Measurements from ENCODE around the gene PRKN.

The PRKN gene

DNA sequence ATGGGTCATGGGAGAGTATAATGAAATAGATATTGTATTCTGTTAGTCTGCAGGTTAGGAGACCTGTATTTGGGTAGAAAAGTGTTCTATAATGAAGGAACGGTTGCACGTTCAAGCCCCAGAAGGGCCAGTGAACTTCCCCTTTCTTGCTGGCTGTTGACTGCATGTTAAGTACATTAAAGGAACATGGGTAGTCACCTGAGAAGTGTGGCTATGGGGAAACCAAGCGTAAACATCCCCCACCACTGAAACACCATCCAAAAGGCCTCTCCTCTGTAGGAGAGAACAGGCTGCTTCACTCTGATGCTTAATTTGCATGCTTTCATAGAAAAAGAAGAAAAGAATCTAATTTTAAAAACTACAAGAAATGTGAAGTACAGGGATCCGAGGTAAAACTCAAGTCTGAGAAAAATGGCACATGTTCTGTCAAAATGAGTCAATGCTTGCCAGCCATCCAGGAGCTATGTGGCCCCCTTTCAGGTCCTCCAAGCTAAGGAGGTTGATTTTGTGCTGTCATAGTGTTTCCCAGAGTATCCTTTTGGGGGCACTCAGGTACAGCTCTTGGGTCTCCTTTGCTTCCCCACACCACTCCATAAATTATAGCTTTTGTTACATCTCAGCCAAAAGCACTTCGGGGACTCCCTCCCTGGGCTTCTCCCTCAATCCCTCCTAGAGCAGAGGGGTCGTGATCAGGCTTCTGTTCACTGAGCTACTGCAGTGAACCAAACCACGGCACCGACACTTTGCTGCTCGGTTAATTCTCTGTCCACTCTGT, 1170.0 kb downstream of the PRKN start:
- no peak for DNase-seq

DNA sequence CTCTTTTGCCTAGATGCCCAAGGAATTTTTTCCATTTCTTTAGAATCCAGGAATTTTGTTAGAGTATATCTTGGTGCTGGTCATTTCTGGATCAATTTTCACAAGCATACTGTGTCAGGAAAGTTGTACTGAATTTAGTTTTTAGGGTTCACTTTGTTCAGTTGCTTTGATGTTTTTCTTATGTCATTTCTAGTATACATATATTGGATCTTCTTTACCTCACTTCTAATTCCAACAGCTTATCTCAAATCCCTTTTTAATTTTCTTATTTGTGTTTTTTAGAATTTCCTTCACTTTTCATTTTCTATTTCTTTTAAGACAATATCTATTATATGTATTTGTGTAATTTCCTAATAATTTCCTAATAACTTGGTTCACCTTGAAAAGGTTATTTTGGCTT, 1172.7 kb downstream of the PRKN start:
- no peak for DNase-seq

DNA sequence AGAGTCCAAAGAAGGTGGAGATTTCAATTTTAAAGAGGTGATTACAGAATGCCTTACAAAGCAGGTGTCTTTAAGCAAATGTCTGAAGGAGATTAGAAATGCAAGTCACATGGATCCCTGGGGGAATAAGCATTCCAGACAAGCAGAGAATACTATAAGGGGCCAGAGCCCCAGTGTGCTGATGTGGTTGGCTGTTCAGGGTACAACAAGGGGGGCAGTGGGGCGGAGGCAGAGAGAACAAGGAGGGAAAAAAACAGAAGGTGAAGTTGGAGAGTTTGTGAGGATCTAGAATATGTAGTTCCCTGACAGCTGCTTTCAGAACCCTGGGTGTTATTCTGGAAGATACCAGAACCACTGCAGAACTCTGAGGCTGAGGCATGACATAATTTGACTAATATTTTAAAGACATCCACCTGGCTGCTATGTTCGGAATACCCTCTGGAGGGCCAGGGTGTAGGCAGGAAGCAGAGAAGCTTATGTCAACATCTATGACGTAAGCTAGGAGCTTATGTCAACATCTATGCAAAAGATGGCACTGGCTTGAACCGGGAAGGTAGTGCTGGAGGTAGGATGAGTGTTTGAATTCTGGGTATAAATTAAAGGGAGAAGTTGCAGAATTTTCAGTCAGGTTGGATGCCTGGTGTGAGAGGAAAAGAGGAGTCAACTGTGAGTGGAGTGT, 1177.5 kb downstream of the PRKN start:
- DNase-seq = no peak

DNA sequence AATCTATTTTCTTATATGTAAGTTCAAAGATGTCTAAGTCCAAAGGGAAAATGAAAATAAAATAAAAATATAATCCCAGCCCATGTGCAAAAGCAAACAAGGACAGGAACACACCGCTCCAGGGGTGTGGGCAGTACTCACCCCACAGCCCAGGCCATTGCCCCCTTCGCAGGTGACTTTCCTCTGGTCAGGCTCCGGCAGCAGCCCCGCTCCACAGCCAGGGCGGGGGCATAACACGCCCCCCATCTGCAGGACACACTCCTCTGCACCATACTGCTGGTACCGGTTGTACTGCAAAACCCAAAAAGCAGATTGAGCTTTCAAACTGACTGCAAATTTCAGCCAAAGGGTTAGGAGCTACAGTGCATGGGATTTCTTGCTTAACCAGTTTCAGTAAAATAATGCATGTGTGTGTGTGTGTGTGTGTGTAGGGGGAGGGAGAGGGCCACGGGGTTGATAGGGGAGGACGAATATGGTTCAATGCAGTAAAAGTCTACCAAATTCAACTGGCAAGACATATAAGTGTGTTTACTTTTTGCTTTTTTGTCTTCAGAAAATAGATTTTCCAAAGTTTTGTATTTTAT, 1178.8 kb downstream of the PRKN start:
- DNase-seq = no peak

DNA sequence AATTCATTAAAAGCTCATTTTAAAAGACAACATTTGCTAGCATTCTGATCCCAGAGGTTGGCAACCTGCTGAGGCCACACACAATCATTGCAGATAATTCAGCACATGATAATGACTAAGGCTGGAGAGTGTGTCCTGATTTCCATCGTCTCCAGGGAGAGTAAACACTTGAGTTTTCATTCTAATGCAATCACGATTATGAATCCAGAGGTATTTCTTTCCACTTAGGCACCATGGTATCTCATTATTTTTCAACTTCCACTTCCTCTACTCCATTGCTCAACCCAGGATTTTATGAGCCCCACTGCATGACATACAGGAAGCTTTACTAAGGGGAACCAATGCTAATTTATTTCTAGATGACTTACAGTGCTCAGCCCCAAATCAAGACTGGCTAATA, 1179.9 kb downstream of the PRKN start:
- DNase-seq = no peak

DNA sequence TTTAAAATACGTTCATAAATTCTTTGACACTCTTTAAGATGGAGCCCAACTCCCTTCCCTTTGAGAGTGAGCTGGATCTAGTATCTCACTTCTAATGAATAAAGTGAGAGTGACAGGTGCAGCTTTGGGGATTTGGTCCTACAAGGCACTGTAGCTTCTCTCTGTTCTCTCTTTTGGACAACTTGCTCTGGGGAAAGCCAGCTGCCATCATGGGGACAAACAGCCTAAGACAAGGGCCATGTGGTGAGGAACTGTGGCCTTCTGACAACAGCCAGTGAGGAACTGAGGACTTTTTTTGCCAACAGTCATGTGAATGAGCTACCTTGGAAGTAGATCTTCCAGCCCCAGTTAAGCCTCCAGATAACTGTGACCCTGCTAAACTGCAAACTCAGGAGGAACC, 1180.9 kb downstream of the PRKN start:
- no peak for DNase-seq

DNA sequence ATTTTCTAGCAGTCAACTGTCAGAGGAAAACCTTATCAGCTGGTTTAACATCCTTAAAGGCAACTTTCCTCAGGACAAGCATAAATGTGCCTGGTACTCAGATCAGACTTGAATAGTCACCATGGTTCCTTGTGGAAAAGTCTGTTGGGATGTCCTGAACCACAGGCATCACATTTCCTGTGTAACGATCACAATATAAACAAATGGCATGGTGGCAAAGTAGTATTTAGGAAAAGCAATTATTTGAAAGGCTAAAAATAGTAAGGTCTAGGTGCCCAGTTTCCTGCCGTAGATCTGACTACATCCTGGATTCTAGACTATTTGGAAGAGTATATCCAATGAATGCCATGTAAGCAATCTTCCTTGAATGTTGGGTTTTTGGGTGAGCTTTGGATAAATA, 1181.8 kb downstream of the PRKN start:
- DNase-seq = no peak

DNA sequence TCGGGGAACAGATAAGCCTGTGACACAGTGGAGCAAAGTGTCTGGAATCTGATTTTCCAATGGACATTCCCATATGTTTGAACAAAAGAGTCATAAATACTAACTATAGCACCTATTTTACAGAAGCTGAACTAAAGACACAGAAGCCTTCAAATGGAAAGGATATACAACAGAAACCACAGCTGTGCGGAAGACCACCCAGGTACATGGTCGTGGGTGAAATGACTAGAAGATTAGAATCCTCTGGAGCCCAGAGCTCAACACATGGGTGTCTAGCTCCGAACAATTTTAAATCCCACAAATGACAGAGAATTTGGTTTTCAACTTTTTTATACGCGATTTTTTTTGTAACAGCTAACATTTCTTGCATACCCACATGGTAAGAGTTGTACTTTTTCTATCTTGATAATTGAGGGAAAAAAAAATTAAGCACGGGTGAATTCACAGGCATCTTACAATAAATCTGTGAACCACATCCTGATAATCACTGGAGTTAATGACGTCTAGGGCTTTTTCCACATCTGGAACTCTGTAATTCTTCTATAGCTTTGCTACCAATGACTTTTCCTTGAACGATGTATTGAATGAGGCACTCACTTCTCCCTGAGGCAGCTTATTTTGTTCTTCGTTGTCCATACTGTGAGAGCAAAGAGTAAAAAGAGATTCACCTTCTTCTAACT, 1182.6 kb downstream of the PRKN start:
- DNase-seq = no peak

DNA sequence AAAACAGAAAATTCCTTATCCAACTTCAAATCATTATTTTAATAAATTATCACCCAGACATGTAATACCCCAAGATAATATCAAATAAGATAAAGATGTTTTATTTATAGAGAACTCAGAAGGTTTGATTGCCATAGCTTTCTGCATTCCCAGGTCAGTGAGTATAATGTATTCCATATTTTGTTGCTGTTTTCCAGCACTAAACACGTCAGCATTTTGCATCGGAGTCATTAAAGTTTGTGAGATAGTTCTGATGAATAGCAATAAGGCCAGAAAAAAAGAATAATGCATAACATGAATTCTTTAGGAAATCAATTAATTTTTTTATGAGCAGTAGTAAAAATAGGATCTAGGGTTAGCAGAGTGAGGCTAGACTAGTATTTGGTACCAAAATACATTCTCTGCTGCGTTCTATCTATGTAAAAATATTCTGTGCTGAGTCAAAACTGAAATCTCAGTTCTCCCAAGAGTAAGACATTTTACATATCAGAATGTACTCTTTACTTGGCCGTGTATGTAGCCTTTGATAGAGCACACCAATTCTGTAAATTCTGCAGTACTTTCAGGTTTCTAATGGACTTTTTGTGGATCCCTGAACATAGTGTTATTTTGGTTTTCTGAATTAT, 1183.8 kb downstream of the PRKN start:
- no peak for DNase-seq

DNA sequence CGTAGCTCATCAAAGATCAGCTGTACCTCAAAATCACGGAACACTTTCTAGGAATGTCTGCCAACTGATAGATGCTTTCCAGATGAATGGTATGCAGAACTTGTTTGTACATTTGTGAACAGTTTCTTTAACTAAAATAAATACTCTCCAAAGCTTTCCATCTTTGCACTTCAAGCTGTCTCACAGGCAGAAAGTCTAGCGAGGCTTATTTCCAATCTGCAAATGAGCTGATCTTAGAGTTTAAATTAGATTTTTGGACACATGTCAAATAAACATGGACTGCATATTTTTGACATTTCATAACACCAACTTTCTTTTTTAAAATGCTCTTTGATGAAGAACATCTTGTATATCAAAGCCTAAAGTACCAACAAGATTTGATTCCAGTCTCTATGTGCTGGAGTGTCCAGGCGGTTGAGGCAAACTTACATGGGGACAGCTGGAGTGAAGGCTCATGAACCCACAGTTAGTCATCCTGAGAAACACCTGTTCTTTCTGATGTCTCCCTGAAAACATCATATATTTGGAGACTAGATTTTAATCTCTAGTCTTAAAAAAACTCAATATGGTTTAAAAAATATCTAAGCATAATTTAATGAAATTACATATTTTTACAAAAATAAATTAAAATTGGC, 1185.1 kb downstream of the PRKN start:
- no peak for DNase-seq

DNA sequence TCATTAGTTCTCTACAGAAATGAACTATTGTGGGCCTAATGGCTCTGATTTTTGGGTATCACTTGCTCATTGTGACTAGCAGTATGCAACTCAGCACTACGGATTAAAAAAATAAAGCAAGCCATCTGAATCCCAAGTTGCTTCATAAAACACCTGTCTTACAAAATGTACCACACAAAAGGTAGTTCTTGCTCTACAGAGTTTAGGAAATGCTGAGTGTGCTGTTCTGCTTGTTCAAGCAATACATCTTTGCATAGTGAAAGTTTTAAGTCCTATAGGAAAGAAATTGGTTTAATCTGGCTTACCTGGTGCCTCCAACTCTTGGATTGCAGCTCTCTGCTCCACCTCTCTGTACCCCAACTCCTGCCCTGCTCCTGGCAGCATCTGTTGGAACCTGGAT, 1187.0 kb downstream of the PRKN start:
- DNase-seq = peak; percentile 3

DNA sequence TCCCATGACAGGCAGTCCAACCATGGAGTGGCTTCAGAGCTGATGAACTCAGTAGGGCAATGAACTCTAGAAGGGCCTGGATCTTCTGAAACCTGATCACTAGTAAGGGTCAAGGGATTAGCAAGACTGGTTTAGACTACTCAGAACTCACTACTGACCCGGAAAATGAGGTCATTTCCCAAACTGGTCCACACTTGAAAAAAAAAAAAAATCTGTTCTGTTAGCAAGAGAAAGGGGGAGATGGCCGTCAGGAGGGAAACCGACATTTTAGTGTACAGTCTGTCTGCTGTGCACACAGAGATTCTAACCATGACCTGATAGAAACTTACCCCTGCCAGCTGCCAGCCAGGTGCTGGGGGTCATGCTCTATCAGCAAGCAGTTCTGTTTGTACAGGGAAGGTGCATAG, 1191.3 kb downstream of the PRKN start:
- DNase-seq = no peak

DNA sequence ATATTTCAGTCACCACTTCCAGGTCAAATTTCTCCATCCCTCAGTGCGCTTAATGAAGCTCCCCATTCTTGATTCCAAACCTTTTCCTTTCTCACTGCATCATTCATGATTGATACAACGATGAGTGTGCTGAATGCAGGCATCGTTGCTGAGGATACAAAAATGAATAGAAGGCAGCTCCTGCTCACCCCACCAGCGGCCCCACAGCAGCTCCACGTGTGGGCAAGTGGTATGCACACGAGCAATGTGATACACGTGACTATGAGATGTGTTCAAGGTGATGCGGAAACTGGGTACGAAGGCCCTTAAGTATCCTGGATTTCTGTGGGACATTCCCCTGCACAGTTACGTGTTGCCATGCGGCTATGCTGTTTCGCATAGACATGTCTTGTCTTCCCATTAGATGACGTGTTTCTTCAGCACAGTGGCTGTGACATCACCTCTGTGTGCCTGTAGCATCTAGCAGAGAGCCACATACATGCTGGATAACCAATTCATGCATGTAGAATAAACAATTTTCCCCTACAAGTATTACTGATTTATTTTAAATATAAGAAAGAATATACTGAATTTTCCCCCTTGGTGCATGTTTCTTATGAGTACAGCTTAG, 1193.2 kb downstream of the PRKN start:
- no peak for DNase-seq

DNA sequence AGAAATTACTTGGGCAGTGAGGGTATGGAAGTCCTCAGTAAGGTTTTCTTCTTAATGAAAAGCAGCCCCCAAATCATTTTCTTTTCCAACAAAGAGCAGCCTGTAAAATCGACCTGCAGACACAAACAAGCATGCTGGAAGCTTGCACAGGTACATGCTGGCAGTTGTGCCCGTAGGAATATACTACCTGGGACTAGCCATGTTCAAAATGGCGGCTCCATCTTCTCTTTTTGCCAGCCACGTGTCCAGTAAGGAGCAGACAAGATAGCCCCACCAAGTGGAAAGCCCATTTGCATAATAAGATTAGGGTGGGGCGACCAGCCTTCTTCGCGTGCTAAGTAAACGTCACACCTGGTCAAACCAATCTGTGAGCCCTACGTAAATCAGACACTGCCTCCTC, 1194.3 kb downstream of the PRKN start:
- no peak for DNase-seq

DNA sequence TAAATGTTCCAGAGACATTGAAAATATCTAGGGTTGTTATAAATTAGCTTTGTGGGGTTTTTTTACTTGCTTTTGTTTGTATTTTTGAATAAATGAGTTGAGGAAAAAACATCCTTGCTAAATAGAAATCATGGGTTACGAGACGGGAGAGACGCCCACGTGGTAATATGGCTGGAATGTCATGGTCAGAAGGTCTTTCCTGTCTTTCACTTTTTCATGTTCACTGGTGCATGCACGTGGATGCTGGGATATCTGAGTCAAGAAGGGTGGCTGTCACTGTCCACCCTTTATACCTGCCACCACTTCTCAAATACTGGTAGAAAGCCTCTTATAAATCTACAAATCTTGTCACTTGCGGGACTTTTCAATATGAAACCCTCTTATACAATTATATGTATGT, 1195.0 kb downstream of the PRKN start:
- DNase-seq = no peak

DNA sequence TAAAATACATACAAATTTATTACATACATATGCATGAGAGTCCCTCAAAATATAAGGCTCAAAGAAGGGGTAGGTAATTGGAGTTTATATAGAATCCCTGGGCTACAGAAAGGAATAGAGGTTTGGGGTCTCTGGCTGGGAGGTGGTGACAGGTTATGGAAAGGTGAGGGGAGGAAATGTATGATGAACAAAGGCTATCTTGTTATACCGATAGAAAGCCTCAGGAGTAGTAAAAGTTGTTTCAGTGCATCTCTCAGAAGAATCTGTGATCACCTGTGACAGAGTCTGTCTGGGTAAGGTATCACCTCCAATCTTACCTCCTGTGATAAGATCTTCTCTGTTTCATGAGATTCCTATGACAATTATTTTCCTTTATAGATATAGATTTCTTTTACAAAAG, 1200.8 kb downstream of the PRKN start:
- no peak for DNase-seq

DNA sequence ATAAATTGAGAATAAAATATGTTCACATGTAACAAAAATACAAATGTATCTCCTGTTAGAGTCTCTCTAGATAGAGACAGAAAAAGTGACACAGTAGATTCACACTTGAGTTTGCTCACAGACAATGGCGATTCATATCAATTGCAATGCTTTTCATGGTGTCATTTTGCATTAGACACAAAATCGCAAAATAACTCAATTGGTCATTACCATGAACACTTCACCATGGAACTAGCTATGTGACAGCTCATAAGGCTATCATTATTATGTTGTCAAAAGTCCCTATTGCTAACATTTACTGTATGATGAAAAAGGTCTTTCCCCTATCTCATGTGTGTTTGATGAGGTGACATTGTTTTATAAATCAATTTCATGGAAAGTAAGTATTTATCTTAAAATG, 1204.2 kb downstream of the PRKN start:
- DNase-seq = no peak

DNA sequence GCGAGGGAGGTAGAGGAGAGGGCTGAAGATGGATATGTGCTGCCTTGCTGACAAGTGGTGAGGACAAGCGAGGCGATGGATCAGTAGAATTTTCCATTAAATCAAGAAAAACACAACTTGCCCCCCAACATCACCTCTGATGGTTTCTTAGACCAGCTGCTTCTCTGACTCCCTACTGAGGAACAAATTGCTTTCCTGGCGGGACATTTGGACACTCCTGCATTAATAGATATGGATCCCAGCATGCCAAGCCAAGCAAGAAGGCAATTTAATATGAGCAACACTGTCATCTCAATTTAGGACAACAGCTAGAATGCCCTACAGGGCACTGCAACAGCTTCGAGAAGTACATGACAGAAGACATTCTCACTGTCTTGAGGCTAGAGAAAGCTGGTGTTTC, 1205.3 kb downstream of the PRKN start:
- DNase-seq = no peak

DNA sequence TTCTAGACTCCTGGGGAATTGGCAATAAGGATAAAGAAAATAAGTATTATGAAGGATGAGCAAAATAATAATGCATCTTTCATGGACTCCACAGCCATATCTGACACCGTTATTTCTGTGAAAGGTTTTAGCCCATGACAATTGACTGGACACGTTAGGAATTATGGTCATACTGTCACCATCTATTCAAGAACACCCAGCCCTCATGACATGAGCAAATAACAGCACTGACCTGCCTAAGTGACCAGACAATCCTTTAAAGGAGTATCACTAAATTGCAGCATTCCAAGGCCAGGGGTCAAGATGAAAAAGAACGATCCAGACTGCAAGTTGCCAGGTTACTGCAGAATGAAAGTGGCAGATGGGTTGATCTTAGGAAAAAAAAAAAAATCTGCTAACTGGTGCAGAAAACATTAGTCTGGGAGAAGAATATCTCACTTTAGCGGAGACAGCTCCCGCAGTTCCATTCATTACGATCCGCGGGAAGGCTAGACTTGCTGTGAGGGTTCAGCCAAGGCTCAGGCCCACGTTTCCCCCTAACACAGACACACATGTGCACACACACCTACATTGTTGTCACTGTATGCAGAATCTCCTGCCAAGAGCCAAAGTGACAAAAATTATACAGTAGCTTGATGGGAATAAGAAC, 1216.0 kb downstream of the PRKN start:
- no peak for DNase-seq

DNA sequence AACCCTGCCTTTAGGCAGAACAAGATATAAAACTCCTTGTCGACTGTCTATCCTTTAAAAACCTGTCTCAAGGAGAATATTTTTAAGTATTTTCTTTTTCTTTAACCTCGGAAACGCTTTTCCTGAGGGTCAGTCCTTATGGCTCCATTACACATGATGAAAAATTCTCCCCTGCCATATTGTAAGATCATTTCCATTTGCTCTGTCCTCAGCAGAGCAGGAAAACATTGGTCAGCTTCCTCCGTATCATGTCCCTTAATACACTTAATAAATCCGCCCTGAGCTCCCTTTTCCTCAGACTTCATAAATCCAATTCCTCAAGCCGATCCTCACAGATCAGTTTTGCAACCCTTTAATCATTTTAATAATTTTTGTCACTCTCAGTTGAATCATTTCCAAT, 1219.2 kb downstream of the PRKN start:
- DNase-seq = no peak

DNA sequence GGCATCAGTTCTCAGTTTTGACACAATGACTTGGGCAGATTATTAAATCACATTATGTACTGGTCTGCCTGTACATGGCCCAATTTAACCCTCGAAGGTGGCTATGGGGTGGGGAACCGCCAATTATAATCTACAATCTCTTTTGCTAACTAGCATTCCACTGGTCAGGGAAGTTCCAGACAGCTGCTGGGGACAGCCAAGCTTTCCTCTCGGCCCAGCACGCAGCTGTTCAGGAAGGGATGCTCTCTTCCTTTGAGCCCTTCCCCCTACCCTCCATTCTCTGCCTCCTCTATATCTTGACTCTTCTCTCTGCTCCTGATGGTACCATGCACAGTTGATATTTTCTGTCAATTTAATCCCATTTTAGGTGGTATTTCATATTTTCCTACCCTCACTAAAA, 1220.2 kb downstream of the PRKN start:
- no peak for DNase-seq

DNA sequence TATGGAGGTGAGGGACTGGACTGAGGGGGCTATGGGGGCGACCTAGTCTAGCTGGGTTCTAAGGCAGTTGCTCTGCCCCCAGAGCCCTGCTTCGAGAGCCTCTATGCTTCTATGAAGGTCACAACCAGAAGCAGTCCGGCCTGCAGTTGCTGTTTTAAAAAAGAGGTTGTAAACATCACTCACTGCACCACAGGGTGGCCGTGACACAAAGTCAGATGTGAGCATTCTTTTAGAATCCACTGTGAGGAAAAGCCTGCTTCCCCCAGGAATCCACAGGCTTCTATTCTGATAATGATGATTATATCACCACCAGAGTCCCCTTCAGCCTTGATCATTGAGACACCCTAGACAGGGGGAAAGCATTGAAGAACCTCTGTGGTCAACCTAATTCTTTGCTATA, 1224.0 kb downstream of the PRKN start:
- no peak for DNase-seq

Data from RPMI8226 (cell line).